GM19372 (cell line): ENCODE results near the gene SRD5A3.

Source experiments
- ATAC-seq: cut with Tn5 transposase; IDR thresholded peaks from one replicate; pipeline ENCODE4 v1.9.1; 2021; ENCODE audit warnings: mild to moderate bottlenecking, low read depth, moderate library complexity; ENCODE audit not compliant: unreplicated experiment

SRD5A3 gene

DNA sequence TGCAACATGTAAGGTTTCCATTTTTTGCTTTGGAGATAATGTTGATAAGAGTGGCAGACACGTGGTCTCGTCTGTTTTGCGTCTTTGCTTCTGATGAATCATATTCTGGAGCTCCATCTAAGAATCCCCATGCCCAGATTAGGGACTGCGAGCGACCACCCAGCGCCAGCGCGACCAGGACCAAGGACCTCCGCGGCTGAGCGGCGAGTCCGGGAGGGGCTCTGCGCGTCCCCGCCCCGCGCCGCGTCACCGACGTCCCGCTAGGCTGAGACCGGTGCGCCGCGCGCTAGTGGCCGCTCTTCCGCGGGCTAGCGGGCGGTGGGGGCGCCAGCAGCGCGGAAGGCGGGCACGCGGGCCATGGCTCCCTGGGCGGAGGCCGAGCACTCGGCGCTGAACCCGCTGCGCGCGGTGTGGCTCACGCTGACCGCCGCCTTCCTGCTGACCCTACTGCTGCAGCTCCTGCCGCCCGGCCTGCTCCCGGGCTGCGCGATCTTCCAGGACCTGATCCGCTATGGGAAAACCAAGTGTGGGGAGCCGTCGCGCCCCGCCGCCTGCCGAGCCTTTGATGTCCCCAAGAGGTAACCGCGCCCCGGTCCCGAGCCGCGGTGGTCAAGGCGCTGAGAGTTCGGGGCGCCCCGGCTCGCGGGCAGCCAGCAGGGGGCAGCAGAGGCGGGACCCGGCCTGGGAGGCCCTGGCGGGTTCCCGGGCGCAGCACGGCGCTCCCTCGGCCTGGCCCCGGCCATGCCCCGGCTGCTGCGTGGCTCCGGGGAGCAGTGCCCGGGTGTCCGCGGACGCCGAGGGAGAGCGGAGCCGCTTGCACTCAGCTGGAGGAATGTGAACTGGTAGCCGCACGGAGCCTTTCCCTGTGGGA is at the start of gene SRD5A3:
Gene SRD5A3, plus strand, starts transcription at position 263 of the 871 bp plus-strand sequence. Its CDS starts 95 bp downstream, at position 358.
- ATAC-seq, result peak; percentile 91

DNA sequence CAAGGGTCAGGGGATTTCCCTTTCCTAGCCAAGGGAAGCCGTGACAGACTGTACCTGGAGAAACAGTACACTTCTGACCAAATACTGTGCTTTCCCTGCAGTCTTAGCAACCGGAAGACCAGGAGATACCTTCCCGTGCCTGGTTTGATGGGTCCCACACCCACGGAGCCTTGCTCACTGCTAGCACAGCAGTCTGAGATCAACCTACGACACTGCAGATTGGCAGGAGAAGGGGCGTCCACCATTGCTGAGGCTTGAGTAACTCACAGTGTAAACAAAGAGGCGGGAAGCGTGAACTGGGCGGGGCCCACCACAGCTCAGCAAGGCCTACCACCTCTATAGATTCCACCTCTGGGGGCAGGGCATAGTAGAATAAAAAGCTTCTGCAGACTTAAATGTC is 48.7 kb upstream of the SRD5A3 start:
- no peak for ATAC-seq

DNA sequence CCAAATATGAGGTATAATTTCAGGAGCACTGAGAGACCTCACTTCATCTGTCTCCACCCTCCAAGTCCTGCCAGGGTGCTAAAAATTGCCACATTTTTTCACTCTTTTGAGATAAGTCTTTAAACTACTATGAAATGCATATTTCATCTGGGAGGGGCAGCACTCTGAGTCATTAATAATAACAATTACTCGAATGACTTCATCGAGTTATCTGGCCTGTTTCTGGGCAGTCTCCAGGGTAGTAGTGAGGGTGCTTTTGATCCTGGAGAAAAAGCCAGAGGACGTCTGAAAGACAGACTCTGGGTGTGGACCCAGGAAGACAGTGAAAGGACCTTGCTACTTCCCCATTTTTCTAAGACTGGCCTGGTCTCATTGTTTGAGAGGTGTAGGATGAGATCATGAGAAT is 42.3 kb upstream of the SRD5A3 start:
- ATAC-seq, result no peak

DNA sequence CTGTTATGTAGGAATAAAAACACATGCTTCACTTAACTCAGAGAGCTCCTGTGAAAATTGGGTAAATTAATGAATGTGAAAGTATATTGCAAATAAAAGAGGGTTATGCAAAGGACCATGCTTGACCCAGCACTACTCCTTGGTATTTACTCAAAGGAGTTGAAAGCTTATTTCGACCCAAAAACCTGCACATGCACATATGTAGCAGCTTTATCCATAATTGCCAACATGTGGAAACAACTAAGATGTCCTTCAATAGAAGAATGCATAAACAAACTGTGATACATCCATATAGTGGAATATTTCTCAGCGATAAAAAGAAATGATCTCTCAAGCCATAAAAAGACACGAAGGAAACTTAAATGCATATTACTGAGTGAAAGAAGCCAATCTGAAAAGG is 41.7 kb upstream of the SRD5A3 start:
- no peak for ATAC-seq

DNA sequence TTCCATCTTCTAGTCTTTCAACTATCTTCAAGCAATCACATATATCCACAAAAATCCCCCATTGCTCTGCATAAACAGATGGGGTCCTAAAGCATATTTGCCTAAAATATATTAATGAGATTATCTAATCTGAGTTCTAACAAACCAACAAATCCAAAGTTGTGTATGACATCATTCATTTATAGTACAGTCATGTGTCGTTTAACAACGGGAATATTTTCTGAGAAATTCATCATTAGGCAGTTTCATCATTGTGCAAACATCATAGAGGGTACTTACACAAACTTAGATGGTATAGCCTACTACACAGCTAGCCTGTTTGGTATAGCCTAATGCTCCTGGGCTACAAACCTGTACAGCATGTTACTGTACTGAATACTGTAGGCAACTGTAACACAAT is 38.0 kb upstream of the SRD5A3 start:
- no peak for ATAC-seq

DNA sequence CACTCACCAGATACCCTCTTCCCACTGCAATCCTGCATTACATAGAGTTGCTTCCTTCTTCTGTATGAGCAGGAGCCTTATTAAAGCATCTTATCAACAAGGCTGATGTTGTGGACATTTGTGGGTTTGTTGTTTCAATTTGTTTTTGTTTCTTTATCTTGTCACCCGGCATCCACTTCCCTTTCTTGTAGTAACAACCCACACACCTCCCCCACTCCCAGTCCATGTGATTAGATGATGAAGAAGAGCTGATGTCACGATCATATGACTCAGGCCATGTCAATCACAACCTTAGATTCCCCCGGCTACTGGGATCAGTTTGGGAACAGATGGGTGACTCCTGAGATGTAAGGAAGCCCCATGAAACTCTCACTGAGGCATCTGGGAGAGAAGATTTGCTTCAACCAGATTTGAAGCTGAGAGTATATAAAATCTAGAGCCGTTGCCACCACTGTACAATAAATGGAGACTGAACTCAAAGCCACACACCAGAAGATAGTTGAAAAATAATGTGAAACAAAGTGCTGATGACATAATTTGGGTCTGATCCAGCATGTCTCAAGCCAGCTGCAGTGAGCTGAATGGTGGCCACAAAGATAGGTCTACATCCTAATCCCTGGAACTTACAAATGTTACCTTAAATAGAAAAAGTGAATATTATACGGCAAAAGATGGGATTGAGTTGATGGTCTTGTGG is 34.1 kb upstream of the SRD5A3 start:
- ATAC-seq, result no peak

DNA sequence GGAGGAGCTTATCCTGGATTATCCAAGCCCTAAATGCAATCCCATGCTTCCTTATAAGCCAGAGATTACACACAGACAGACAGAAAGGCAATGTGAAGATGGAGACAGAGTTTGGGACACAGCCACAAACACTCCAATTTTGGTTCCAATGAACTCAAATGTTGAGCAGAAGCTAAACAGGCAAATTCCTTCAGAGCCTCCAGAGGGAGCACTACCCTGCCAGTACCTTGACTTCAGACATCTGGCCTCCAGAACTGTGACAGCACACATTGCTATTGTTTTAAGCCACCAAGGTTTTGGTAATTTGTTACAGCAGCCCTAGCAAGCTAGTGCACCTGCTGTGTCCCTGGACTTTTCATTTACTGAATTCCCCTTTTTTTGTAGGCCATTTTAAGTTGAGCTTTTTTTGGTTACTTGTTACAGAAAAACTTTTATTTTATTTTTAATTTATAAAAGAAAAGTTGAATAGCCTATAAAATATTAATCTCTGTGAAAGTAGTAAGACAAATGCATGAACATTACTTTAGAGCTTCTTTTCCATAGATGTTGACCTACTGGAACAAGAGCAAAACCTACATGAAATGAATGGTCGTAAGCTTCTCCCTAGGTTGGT is 33.4 kb upstream of the SRD5A3 start:
- no peak for ATAC-seq

DNA sequence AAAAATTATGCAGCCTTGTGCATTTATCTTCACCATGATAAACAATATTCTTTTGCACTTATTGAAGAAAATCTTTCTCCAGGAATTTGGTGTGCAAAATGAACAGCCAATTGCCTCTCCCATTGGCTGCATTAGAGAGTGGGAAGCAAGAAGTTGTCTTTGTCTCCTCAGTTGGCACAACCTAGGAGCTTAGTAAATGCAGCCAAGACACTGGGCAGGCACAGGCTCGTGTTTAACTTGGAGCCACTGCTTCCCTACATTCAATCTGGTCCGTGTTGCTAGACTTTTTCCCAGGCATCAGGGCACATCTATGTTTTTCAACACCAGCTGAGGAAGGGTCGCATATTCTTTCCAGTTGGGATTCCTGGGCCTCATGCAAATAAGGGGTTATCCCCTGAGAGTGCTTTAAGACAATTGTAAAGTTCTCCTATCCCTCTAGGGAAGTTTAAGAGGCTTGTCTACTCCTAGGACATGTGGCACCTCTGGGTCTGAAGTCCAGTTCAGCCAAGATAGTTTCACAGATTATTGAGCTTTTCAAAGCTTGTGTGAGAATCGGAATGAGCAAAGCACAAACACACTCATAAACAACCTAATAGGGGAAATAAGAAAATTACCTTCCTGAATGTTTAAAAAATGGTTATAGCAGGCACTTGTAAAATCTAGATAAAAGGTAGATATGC is 31.8 kb upstream of the SRD5A3 start:
- no peak for ATAC-seq

DNA sequence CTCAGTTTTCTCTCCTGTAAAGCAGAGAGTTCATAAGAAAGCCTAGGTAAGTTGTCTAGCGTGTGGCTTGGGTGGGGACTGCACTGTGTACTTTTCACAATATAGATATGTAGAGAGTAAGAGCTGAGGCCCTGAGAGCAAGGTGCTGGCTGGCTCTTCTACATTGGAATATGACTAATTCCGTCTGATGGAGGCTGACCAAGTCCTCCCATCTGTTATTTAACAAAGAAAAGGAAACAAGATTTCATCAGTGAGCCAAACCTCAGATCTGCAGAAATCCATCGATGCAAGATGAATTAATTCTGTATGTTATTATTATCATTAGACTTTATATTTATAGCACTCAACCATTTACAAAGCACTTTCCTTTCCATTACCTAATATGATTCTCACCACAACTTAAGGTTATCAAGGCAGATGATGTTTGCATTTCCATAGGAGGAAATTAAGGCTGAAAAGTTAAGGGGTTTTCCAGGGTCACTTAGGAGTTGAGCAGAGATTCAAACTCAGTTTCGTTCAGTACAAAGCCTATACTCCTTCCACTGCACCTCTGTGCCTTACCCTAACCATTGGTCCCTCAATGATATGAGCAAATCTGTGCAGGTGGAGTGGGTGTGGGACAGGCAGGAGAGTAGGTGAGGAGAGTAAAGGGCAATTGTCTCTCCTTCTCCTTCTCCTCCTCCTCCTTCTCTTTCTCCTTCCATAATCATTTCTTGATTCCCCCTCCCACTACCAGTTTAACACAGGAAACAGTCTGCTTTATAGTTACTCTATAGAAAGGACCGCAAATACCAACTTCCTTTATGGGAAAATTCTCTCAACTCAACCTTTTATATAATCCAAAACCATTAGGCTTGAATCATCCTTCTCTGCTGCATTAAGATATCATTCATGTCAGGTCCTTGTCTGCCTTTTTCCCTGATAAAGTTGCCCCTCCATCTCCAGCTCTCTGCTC is 27.6 kb upstream of the SRD5A3 start:
- ATAC-seq, result no peak

DNA sequence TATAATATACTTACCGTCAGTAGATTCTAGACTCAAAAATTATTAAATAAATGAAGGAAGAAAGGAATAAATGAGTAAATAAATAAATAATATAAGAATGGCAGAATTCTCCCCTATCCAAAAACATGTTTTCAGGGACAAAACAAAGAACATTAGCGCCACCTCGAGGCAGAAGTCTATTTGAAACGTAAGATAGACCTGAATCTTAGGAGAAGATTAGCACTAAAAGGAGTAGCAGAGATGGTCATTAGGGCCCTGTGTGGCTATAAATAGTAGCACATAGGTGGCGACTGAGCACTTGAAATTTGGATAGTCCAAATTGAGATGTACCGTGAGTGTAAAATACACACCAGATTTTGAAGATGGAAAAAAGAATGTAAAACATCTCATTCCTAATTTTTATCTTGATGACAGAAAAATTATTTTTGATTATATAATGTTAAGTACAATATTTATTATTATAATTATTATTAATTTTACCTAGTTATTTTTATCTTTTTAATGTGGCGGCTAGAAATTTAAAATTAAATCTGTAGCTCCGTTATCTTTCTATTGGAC is 24.3 kb upstream of the SRD5A3 start:
- no peak for ATAC-seq

DNA sequence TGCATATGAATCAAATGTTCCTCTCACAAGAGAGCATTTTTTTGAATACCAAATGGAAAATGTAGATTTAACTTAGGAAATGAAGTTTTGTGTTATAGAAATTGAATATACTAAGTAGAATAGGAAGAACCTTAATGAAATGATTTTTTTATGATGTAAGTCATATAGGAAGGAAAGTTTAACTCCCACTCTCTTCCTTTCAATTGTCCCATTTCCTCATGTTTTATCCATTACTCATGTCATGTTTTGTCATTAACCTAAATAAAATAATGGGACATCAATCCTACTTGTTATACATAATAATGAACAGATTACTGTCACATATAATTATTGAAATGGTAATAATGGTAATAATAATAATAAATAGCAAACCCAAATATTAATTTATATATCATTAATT is 22.7 kb upstream of the SRD5A3 start:
- ATAC-seq, result no peak

DNA sequence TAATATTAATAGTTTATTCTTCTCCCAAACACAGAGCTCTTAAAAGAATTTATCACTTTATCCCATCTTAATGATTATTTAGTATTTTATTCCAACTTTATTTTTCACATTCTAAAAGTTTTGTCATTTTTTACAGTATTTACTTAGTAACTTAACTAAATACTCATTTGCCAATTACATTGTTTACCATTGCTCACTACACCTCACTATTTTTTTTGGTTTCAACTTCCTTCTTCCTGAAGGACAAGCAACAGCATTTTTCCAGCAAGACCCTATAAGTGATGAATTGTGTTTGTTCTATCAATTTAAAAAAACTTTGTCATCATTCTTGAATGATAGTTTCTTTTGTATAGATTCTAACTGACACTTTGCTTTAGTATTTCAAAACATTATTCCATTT is 19.4 kb upstream of the SRD5A3 start:
- ATAC-seq, result no peak

DNA sequence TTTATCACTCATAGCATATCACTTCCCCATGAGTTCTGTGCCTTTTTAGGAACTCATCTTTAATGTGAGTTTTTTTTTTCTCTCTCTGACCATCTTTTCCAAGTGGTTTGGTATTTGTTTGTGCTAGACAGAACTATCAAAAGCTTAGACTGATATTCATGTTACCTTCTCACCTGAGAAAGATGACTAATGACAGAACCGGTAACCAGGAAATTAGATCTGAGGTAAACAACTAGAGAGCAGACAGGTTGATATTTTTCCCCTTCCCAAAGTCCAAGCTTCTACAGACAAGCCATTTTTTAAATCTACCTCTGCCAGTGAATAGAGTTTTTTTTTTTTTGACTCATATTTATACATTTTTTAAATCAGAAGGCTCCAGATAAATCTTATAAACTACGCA is 17.0 kb upstream of the SRD5A3 start:
- ATAC-seq, result no peak

DNA sequence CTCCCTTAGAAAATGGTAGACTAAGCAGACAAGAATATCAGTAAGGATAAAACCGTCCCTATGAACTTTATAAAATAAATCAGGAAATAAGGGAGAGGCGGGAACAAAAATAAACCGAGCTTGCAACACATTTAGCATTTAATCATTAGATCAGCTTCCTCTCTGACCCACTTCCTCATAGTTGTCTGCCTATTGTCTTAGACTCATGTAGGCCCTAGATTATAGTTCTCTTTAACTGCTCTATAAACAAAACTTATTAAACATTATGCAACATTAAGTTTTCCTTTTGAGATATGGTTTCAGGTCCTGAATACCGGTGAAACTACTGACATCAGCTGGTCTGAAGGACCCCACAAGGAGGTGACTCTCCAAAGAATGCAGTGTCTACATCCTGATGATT is 15.8 kb upstream of the SRD5A3 start:
- ATAC-seq, result no peak

DNA sequence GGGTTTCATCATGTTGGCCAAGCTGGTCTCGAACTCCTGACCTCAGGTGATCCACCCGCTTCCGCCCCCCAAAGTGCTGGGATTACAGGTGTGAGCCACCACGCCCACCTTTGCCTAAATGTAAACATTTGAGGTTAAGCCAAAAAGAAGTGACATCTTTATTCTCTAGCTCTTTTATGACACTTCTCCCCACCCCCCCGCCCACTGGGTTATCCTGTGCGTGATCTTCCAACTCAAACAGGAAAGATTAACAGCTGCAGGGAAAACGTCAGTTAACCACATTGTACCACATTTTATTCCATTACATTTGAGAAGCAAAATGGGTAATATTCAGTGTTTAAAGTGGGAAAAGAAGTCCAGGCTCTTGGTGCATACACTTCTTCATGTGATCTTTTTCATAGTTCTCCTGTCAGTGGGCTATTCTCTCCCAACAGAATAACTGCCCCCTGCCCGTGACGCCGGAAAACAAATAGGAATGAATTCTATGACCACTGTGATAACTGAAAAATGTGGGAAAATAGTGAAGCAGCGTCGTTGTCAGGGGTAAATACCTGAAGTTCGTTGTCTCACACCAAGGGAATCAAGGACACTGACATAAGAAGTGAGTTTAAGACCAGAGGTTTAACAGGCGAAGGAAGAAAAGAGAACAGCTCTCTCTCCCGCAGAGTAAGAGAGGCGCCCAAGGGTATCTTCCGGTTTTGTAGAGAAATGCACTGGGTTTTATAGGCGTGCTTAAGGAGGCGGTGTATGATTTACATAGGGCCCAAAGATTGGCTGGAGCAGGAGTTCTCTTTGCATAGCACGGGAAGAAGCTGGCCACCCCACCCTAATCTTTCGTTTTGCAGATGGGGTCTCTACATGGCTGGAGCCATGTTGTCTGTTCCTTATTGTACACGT is 9.7 kb upstream of the SRD5A3 start:
- ATAC-seq, result no peak

DNA sequence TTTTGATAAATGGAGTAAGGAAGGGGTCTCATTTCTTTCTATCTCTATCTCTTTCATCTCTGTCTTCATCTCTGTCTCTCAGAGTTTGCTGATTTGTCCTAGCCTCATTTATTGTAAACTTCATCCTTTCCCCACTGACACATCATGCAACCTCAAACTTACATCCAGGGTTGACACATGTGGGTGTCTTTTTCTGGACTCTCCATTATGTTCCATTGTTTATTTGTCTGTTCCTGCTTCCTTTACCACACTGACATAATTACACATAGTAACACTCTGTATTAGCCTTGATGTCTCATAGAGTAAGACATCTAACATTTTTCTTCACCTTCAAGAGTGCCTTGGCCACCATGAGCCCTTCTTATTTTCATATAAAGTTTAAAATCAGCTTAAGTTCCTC is 8.1 kb upstream of the SRD5A3 start:
- no peak for ATAC-seq

DNA sequence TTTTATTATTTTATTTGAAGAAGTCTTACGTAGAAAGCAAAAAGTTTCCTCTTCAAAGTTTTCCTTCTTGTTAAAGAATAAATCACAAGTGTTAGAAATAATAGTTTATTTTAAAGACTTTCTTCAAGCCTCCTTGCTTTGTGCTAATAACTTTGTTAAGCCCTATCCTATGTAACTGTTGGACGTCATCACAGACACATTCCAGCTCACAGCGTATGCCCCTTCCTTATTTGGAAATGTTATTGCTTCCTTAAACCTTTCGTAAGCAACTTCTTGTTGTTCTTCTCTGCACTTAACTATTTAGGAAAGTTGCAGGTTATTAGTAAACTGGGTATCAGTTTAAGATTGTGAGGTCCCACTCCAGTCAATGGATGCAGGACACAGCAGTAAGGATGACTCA is 7.6 kb upstream of the SRD5A3 start:
- no peak for ATAC-seq

DNA sequence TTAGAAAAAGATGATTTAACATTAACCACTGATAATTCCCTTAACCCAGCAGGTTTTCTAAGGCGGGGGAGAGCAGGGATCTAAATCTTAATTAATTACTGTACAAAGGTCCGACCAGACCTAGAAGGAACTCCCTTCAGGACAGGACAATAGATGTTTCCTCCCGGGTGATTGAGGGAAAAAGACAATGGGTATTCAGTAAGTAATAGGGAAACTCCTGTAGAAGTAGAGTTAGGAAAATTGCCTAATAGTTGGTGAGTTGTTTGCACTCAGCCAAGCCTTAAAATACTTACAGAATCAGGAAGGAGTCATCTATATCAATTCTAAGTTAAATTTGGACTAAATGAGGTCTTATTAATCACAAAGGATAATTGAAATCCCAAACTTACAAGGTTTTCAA is 5.8 kb upstream of the SRD5A3 start:
- no peak for ATAC-seq

DNA sequence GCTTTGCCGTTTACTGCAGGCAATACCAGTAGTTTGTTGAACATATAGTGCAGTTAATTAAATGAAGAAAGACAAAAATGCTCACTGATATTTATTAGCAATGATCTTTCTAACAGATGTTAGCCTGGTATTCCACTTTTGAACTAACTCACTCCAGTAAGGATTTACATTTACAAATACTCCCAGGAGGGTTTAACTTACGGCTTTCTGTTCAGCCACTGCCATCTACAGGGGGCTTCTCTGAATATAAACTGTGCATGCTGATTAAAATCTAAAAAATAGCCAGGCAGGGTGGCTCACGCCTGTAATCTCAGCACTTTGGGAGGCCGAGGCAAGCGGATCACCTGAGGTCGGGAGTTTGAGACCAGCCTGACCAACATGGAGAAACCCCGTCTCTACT is 2.2 kb upstream of the SRD5A3 start:
- no peak for ATAC-seq
